ENCODE results near the gene ENHO.

DNA sequence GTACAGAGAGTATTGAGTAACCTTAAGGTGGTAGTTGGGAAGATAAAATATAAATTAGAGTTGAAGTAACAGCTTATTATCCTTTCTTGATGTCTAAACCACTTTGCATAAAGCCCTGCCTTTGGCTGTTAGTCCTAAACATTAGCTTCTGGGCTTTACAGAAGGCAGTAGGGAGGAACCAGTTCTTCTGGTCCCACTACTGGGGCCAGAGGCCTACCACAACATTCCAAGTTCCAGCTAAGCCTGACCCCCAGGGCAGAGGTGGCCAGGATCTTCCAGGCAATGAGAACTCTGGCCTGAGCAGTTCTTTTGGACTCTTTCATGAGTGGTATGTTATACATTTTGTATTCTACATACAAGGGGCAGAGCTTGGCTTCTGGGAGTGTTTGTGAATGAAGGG lies 38.1 kb downstream of the ENHO start:
- TF ChIP-seq, protein P1, sequence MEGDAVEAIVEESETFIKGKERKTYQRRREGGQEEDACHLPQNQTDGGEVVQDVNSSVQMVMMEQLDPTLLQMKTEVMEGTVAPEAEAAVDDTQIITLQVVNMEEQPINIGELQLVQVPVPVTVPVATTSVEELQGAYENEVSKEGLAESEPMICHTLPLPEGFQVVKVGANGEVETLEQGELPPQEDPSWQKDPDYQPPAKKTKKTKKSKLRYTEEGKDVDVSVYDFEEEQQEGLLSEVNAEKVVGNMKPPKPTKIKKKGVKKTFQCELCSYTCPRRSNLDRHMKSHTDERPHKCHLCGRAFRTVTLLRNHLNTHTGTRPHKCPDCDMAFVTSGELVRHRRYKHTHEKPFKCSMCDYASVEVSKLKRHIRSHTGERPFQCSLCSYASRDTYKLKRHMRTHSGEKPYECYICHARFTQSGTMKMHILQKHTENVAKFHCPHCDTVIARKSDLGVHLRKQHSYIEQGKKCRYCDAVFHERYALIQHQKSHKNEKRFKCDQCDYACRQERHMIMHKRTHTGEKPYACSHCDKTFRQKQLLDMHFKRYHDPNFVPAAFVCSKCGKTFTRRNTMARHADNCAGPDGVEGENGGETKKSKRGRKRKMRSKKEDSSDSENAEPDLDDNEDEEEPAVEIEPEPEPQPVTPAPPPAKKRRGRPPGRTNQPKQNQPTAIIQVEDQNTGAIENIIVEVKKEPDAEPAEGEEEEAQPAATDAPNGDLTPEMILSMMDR (IDR thresholded peaks at IDR 0.05): no peak
- TF ChIP-seq POLR2A (IDR thresholded peaks at IDR 0.05): no peak

All from thyroid gland (tissue), 4 donors.